NCI-H510A (cell line): ENCODE measurements around the gene NUDT3.
"Not testable (repeated sequence)": the region's sequence is repeated elsewhere in the genome, so short reads cannot be mapped to it uniquely, and the experiment has no call there.

Source experiments
- DNase-seq: peaks from one replicate; lab custom pipeline; 2025; lab: John Stamatoyannopoulos, UW

Gene NUDT3

GRCh38 chr6:34393191-34393965, 909 bp upstream of the NUDT3 start:
- no peak for DNase-seq

- DNase-seq: peak; percentile 42
Observed at GRCh38 chr6:34391786-34392496, 528 bp downstream of the NUDT3 start.

- DNase-seq: no peak
Observed at GRCh38 chr6:34391473-34391785, 1.0 kb downstream of the NUDT3 start.

DNA sequence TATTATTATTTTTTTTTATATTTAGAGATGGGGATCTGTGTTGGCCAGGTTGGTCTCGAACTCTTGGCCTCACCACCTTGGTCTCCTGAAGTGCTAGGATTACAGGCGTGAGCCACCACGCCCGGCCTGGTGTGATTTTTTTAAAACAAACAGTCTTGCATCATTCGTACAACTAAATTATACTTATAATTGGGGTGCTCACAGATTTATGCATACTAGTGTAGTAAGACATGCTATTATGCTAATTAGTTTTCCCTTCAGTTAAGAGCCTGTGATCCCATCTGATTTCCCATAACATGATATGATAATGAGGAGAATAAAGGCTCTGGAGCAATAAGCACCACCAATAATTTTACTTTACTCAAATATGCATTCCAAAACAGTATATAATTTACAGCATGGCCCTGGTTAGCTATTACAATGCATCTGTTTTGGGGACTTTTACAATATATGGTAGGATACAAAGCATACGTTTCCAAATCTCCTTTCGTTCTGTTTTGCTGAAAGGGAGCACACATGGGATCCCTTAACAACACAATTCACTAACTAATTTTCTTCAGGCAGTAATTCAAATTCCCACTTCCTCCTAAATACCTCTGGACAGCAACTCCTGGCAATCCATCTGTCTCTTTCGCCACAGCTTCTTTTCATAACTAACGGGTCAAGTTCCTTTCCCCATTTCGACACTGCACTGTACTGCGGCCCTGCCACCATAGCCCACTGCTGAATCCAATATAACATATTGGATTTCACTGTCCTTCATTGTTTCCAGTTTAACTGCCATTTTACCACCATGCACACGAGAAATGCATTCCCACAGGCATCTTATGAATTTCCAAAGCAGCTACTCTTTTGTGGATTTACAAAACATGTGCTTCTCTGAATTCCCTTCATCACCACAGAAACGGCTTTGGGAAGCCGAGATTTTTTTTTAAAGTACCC, 1.7 kb downstream of the NUDT3 start:
- DNase-seq: no peak

DNA sequence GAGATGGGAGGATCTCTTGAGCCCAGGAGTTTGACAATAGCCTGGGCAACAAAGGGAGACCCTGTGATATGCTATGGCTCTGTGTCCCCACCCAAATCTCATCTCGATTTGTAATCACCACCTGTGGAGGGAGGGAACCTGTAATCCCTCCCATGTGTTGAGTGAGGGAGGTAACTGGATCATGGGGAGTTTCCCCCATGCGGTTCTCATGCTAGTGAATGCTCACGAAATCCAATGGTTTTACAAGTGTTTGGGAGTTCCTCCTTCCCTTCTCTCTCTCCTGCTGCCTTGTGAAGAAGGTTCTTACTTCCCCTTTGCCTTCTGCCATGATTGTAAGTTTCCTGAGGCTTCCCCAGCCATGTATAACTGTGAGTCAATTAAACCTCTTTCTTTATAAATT, 3.4 kb downstream of the NUDT3 start:
- no peak for DNase-seq

DNA sequence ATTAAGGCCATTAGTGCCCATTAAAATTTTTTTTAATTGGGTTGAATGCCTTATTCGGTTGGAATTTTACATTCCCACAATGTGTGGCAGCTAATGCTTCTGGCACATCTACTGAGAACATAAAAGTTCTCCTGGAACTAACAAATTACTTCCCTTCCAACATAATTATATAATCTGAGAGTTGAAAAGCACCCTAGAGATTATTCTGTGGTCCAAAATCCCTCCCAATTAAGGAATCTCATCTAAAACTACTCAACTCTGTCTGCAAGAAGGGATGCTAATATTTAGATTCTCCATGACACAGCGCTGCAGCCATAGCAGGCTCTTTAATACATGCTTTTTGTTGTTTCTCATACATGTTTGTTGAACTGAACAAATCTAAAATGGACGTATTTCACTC, 4.0 kb downstream of the NUDT3 start:
- DNase-seq: no peak

GRCh38 chr6:34386316-34387137, 5.9 kb downstream of the NUDT3 start:
- no peak for DNase-seq

- no peak for DNase-seq
Observed at GRCh38 chr6:34385793-34386195, 6.7 kb downstream of the NUDT3 start.

GRCh38 chr6:34384321-34385153, 7.9 kb downstream of the NUDT3 start:
- no peak for DNase-seq

DNA sequence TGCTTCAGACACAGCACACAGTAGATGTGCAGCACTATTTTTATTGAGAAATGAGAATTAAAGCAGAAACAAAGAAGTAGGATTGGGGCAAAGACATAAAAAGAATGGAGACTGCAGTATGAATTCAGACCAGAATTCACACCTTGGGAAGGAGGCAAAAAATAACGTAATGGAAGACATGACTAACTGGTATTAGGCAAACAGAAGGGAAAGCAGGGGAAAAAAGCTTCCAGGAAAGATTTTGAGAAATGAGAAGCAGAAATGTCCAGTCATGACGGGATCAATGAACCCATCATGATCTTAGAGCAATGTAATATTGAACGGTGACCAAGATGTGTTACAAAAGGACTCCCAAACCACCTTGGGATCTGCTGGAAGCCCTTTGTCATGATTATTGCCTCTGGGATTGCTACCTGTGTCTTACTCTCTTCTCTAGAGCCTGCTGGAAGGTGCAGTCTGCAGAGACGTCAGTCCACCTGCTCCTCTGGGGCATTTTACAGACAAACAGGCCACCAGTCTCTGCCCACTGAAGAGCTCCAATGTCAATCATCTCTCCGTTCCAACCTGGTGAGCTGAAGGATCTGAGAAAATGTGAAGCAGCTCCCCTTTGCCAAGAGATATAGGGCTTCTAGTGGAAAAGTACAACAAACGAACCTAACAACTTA, 8.7 kb downstream of the NUDT3 start:
- DNase-seq: no peak

GRCh38 chr6:34383161-34383631, 9.3 kb downstream of the NUDT3 start:
- no peak for DNase-seq

GRCh38 chr6:34381081-34381480, 11.4 kb downstream of the NUDT3 start:
- DNase-seq: no peak

DNA sequence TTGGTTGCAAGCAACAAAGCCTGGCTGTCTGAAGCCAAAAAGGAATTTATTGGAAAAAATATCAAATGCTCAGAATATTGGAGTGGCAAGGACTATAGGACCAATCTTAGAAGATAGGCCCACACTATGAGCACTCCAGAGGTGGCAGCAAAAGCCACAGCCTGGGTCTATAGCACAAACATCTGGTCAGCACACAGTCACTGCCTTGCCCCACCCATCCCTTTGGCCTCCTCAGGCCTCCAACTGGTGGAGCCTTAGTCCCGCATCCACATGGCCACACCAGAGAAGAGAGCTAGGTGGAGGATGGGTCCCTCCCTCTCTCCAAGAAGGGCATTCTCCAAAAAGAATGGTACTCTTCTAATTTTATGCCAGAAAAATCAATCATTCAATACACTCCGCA, 14.0 kb downstream of the NUDT3 start:
- DNase-seq: no peak

DNA sequence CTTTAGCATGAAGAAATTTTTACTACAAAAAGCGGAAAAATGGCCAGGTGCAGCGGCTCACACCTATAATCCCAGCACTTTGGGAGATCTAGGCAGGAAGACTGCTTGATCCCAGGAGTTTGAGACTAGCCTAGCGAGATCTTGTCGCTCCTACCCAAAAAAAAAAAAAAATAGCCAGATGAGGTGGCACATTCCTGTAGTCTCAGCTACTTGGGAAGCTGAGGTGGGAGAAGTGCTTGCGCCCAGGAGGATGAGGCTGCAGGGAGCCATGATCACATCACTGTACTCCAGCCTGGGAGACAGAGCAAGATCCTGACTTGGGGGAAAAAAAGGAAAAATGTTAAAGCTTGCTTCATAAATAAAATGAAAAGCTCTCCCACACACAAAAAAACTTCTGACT, 14.5 kb downstream of the NUDT3 start:
- no peak for DNase-seq

DNA sequence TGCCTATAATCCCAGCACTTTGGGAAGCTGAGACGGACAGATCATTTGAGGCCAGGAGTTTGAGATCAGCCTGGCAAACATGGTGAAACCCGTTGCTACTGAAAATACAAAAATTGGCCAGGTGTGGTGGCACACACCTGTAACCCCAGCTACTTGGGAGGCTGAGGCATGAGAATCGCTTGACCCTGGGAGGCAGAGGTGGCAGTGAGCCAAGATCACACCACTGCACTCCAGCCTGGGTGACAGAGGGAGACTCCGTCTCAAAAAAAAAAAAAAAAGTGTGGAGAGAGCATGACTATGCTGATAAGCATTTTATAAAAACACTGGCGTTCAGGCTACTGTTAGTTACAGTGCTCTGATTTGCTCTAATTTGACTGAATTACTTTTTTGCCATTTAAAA, 14.9 kb downstream of the NUDT3 start:
- DNase-seq: not testable (repeated sequence)

DNA sequence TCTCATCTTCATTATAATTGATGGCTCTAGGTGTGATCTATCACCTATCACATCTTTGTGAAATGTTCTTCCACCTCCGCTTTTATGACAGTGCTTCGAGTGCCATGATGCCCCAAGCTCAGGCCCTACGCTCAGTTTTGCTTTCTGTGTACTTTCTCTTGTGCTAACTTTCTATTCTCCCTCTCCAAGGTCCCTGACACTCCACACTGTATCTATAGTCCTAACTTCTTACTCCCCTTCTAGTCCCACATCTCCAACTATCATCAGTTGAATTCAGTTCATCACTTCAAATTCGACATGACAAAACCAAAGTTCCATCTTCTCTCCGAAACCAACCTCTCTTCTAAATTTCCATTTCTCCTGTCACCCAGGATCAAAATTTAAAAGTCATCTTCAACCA, 16.6 kb downstream of the NUDT3 start:
- DNase-seq: no peak

- DNase-seq: no peak
Observed at GRCh38 chr6:34374508-34374907, 18.0 kb downstream of the NUDT3 start.

DNA sequence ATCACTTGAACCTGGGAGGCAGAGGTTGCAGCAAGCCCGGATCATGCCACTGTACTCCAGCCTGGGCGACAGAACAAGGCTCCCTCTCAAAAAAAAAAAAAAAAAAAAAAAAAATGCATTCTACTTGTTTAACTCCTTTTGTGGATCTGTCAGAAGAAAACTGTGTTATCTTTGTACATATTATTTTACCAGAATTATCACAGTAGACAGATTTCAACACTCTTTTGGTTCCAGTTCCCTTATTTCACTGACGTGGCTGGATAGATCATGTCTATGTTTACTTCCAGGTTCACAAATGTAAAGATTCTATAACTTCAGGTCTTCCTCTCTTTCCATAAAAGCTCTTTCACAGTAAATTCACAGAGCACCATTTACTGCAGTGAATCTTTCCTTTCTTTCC, 18.4 kb downstream of the NUDT3 start:
- no peak for DNase-seq

- DNase-seq: no peak
Observed at GRCh38 chr6:34373511-34373910, 19.0 kb downstream of the NUDT3 start.

DNA sequence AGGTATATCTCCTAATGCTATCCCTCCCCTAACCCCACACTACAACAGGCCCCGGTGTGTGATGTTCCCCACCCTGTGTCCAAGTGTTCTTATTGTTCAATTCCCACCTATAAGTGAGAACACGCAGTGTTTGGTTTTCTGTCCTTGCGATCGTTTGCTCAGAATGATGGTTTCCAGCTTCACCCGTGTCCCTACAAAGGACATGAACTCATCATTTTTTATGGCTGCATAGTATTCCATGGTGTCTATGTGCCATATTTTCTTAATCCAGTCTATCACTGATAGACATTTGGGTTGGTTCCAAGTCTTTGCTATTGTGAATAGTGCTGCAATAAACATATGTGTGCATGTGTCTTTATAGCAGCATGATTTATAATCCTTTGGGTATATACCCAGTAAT, 20.6 kb downstream of the NUDT3 start:
- DNase-seq: not testable (repeated sequence)
